ENCODE measurements around the gene KCNJ5. TPM values are rescaled to one million over a fixed set of nuclear protein-coding genes. Genes with fewer than 3 reads are reported as not detected.

Gene KCNJ5
- total RNA-seq, 1 experiment from 2014 or later = not detected

DNA sequence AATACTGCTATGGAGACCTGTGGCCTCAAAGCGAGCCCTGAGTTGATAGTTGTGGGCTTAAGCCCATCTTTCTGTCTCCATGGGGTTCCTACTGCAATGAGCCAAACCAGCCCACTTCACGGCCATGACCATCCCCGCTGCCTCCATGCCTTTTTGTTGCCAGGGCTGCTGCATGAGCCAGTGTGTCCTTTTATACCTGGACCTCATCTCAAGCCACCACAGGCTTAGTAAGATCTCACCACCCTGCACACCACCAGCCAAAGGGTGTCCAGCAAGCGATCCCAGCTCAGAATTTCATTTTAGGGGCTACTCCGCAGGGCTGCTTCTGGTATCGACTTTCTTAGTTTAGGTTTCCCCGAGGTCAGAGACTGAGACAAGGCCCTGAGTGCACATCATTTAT is 43.2 kb downstream of the KCNJ5 start:
- Histone ChIP-seq H3K36me3 (ENCODE audit: control insufficient read depth, insufficient read depth, low read length) (no peaks in the 10 kb centered on the region), H3K27me3 (replicated peaks; ENCODE audit: control insufficient read depth, insufficient read depth, low read length) (0 out of 2 replicates have a peak, but pooled peaks cover under 1% of the 10 kb centered on the region), H3K4me1 (no peaks in the 10 kb centered on the region), H3K9me3 (no peaks in the 10 kb centered on the region), H3K4me3 (ENCODE audit: low read depth, low read length) (no peak overlapping the region)
- no peak for DNase-seq
- ChIA-PET POLR2A (no interaction called here), CTCF (interaction anchor here (2.1 kb wide), 1 partner anchor 22 kb away, joined by 5 read pairs; no protein-coding TSS in a partner anchor)
- H3K27ac Mint-ChIP-seq (ENCODE audit: unreplicated experiment) = no peak overlapping the region
- TF ChIP-seq CTCF (IDR thresholded peaks at IDR 0.05; ENCODE audit: insufficient read depth in 1 of 2, low read depth in 1 of 2, low read length in 1 of 2, severe bottlenecking in 1 of 2, unreplicated experiment in 1 of 2) = no peak
- peaks cover 5% of the 10 kb centered on the region for H3K27me3 Mint-ChIP-seq (ENCODE audit: insufficient read depth, unreplicated experiment)
- intact Hi-C loops (cut with micrococcal nuclease; ENCODE audit: unreplicated experiment) = no loop called here
- no peaks in the 10 kb centered on the region for H3K9me3 Mint-ChIP-seq (ENCODE audit: unreplicated experiment)
- H3K4me1 Mint-ChIP-seq (ENCODE audit: low read depth, unreplicated experiment) = no peaks in the 10 kb centered on the region
- no TSS peak for BruUV-seq (replicated peaks)
- no peaks in the 10 kb centered on the region for H3K36me3 Mint-ChIP-seq (ENCODE audit: insufficient read depth, unreplicated experiment)
- H3K4me3 Mint-ChIP-seq (ENCODE audit: unreplicated experiment) = no peak overlapping the region

DNA sequence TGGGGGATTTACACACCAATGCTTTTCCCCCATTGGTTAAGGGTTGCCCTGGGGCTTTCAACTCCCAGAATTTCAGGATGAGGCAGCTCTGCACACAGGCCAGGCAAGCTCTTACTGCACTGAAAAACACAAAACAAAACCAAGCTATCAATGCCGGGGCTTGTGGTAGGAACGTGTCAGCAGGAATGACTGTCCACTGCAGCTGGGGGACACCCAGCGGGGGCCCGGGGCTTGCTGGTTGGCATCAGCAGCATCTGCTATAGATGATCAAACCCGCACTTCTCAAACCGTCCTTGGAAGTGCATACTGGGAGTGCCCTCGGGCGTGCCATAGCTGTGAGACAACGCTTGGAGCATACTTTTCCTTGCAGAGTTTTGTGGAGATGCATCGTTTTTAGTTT is 43.8 kb downstream of the KCNJ5 start:
- Mint-ChIP-seq H3K27me3 (ENCODE audit: insufficient read depth, unreplicated experiment) (peaks cover 2% of the 10 kb centered on the region), H3K27ac (ENCODE audit: unreplicated experiment) (no peak overlapping the region), H3K36me3 (ENCODE audit: insufficient read depth, unreplicated experiment) (no peaks in the 10 kb centered on the region), H3K4me1 (ENCODE audit: low read depth, unreplicated experiment) (no peaks in the 10 kb centered on the region), H3K9me3 (ENCODE audit: unreplicated experiment) (no peaks in the 10 kb centered on the region), H3K4me3 (ENCODE audit: unreplicated experiment) (no peak overlapping the region)
- DNase-seq = no peak
- Histone ChIP-seq H3K4me1 (no peaks in the 10 kb centered on the region), H3K27me3 (replicated peaks; ENCODE audit: control insufficient read depth, insufficient read depth, low read length) (peaks cover 2% of the 10 kb centered on the region; the same call in 1 of the 2 replicates), H3K4me3 (ENCODE audit: low read depth, low read length) (no peak overlapping the region), H3K9me3 (no peaks in the 10 kb centered on the region), H3K36me3 (ENCODE audit: control insufficient read depth, insufficient read depth, low read length) (no peaks in the 10 kb centered on the region)
- intact Hi-C loops (cut with micrococcal nuclease; ENCODE audit: unreplicated experiment) = no loop called here
- ChIA-PET POLR2A (no interaction called here), CTCF (interaction anchor here (1.1 to 2.1 kb wide), 2 partner anchors 21 to 49 kb away, joined by 5 read pairs; no protein-coding TSS in a partner anchor)
- no peak for TF ChIP-seq CTCF (IDR thresholded peaks at IDR 0.05; ENCODE audit: insufficient read depth in 1 of 2, low read depth in 1 of 2, low read length in 1 of 2, severe bottlenecking in 1 of 2, unreplicated experiment in 1 of 2)
- no TSS peak for BruUV-seq (replicated peaks)

- POLR2A ChIA-PET = no interaction called here
- no peaks in the 10 kb centered on the region for H3K4me1 ChIP-seq
- H3K27ac Mint-ChIP-seq (ENCODE audit: unreplicated experiment) = no peak overlapping the region
- intact Hi-C loops (cut with micrococcal nuclease; ENCODE audit: unreplicated experiment) = no loop called here
- H3K36me3 Mint-ChIP-seq (ENCODE audit: insufficient read depth, unreplicated experiment) = no peaks in the 10 kb centered on the region
- H3K9me3 ChIP-seq = no peaks in the 10 kb centered on the region
- H3K4me3 ChIP-seq (ENCODE audit: low read depth, low read length) = no peak overlapping the region
- no peaks in the 10 kb centered on the region for H3K4me1 Mint-ChIP-seq (ENCODE audit: low read depth, unreplicated experiment)
- H3K27me3 Mint-ChIP-seq (ENCODE audit: insufficient read depth, unreplicated experiment) = peaks cover 7% of the 10 kb centered on the region
- H3K36me3 ChIP-seq (ENCODE audit: control insufficient read depth, insufficient read depth, low read length) = no peaks in the 10 kb centered on the region
- H3K4me3 Mint-ChIP-seq (ENCODE audit: unreplicated experiment) = no peak overlapping the region
- CTCF ChIA-PET = no interaction called here
- DNase-seq = no peak
- no peaks in the 10 kb centered on the region for H3K9me3 Mint-ChIP-seq (ENCODE audit: unreplicated experiment)
- no peak for TF ChIP-seq CTCF (IDR thresholded peaks at IDR 0.05; ENCODE audit: insufficient read depth in 1 of 2, low read depth in 1 of 2, low read length in 1 of 2, severe bottlenecking in 1 of 2, unreplicated experiment in 1 of 2)
- H3K27me3 ChIP-seq (replicated peaks; ENCODE audit: control insufficient read depth, insufficient read depth, low read length) = peaks cover 5% of the 10 kb centered on the region
- BruUV-seq (replicated peaks) = no TSS peak
These were observed 45.6 kb downstream of the KCNJ5 start for GRCh38 chr11:128936606-128937251.
